ENCODE measurements around the gene CUBN. TPM values are rescaled to one million over a fixed set of nuclear protein-coding genes. Genes with fewer than 3 reads are reported as not detected.
"Not testable (repeated sequence)": the region's sequence is repeated elsewhere in the genome, so short reads cannot be mapped to it uniquely, and the experiment has no call there.

Gene CUBN
- total RNA-seq, 1 donor from 2014 or later, result 0.92 TPM

DNA sequence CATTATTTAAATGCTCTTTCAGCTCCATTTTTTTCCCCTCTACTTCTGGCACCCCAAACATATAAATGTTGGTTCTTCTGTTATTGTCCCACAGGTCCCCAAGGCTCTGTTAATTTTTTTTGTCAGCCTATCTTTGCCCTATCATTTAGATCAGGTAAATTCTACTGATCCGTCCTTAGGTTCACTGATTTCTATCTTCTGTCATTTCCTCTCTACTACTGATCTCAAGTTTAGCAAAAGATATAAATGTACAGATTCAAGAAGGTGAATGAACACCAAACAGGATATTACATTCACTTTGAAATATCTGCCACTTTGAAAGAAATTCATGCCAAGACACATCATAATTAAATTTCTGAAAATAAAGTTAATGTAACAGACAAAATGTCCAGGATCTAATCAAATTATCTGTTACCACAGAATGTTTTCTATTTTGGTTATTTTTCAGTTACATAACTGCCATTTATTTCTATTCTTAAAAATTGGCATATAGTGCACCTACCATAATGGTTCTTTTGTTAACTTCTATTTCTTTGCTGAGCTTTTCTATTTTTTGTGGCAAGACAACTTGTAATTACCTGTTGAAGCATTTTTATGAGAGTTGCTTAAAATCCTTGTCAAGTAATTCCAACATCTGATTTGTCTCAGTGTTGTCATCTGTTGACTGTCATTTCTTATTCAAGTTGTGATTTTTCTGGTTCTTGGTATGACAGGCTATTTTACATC, 12.1 kb upstream of the CUBN start:
- DNase-seq (ENCODE audit: low spot score), result no peak

- DNase-seq (ENCODE audit: low spot score), result no peak
Observed at GRCh38 chr10:17140386-17140761, 10.8 kb upstream of the CUBN start.

DNA sequence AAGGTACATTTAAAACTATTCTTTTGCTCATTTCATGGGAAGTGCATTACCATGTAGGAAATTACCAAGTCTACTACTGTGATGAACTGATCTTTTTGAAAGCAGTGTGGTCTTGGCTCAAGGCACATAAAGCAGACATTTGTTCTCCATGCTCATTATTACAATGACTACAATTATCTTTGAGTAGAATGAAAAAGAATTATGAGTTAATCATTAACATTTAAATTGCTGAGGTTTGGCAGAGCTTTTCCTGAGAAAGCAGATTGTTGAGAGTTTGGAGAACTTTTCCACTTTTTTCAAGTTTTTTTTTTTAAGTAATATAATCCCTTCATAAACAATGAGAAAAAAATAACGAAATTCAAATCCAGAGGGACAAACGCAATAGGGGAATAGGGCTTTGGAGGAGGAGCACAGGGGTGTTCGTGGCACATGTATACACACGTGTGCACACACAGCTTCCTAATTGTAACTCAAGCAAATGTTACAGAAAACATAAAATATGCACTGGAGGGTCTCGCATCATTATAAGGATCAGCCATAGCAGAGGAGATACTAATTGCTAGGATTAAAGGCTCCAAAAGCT, 8.9 kb upstream of the CUBN start:
- no peak for DNase-seq (ENCODE audit: low spot score)

- DNase-seq (ENCODE audit: low spot score), result no peak
Observed at GRCh38 chr10:17134737-17135260, 5.2 kb upstream of the CUBN start.

- no peak for DNase-seq (ENCODE audit: low spot score)
Observed at GRCh38 chr10:17134282-17134681, 4.7 kb upstream of the CUBN start.

DNA sequence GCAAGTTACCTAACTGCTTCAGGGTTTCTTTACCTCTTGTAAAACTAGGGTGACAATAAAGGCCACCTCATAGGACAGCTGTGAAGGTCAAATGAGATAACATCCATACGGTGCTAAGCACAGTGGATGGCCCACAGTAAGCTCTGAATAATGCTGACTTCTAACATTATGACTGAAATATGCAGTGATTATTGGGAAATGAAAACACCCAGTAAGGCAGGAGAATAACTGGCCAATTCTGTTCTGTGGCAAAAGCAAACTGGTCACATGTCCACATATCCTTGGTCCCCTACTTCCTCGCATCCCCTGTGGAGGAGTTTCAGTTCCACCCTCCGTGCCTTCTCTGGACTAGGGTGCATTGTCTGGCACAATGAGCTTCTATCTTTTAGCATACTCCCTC, 1.4 kb downstream of the CUBN start:
- DNase-seq (ENCODE audit: low spot score), result no peak

- no peak for DNase-seq (ENCODE audit: low spot score)
Observed at GRCh38 chr10:17126327-17126726, 3.3 kb downstream of the CUBN start.

- DNase-seq (ENCODE audit: low spot score), result no peak
Observed at GRCh38 chr10:17125206-17125893, 4.3 kb downstream of the CUBN start.

DNA sequence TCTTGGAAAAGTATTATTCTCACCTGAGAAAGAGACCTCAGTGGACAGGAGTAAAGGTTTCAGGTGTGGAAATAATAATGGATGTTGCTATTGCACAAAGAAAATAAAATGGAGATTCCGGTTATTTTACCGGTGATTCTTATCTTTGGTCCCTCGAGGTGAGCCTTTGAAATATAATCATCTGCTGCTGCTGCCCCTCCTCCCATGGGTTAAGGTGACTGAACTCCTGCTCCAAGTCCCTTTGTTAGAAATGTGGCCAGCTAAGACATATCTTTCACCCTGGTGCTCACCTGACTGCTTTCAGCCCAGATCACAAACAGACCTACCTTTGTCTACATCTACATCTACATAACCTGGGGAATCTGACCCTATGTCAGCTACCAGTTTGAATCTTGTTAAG, 5.7 kb downstream of the CUBN start:
- no peak for DNase-seq (ENCODE audit: low spot score)

GRCh38 chr10:17122726-17123661, 6.6 kb downstream of the CUBN start:
- no peak for DNase-seq (ENCODE audit: low spot score)

DNA sequence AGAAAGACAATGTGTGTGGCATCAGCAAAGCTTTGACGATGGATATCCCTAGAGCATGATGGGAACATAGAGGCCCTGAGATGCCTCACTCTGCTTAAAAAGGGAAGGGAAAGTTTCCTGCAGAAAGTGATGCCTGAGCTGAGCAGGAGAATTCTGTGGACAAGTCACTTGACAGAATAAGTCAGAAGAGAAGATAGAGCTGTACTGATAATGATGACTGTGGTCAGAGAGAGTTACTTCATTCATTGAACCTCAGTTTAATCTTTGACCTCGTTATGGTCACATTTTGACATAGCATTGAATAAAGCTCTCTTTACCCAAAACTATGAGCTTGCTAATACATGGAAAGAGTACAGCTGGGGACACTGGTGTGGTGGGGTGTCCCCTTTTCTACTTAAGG, 7.6 kb downstream of the CUBN start:
- no peak for DNase-seq (ENCODE audit: low spot score)

- DNase-seq (ENCODE audit: low spot score), result no peak
Observed at GRCh38 chr10:17120694-17121093, 8.9 kb downstream of the CUBN start.

- DNase-seq (ENCODE audit: low spot score), result no peak
Observed at GRCh38 chr10:17119845-17120244, 9.8 kb downstream of the CUBN start.

- no peak for DNase-seq (ENCODE audit: low spot score)
Observed at GRCh38 chr10:17116193-17116592, 13.4 kb downstream of the CUBN start.

DNA sequence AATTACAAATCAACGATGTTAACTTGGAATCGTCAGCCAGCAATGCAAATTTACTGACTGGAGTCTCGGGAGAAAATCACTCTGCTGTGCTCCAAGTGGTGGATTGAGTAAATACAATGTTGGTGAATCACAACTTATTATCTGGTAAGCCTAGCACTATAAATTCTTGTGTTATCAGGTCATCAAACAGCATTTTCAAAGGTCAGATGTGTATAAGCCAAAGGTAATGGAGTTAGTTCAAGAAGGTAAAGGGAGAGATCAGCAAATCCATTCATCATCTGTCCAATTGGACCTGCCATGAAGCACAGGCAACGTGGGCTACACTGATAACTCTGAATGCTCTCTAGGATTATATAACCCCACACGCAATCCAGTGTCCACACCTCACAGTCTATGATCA, 13.9 kb downstream of the CUBN start:
- no peak for DNase-seq (ENCODE audit: low spot score)

GRCh38 chr10:17114878-17115444, 14.7 kb downstream of the CUBN start:
- not testable (repeated sequence) for DNase-seq (ENCODE audit: low spot score)

- peak; percentile 24 for DNase-seq (ENCODE audit: low spot score)
Observed at GRCh38 chr10:17113889-17114540, 15.6 kb downstream of the CUBN start.

- DNase-seq (ENCODE audit: low spot score), result no peak
Observed at GRCh38 chr10:17113346-17113745, 16.3 kb downstream of the CUBN start.

DNA sequence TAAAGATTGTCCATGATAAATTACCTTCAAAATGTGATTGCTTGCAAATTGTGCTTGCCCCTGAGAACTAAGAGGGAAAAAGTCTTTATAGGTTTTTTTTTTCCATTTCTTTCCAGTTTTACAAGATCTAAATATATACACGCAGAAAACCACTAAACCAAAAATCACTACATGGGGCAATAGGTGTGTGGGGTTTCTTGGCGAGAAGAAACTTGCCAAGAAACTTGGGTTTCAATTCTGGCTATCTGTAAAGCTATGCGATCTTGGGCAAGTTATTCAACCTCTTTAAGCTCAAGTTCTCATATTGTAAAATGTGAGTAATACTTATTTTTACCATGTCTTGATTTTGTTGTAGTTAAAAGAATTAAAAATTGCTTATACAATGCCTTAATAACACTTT, 17.0 kb downstream of the CUBN start:
- DNase-seq (ENCODE audit: low spot score), result no peak

DNA sequence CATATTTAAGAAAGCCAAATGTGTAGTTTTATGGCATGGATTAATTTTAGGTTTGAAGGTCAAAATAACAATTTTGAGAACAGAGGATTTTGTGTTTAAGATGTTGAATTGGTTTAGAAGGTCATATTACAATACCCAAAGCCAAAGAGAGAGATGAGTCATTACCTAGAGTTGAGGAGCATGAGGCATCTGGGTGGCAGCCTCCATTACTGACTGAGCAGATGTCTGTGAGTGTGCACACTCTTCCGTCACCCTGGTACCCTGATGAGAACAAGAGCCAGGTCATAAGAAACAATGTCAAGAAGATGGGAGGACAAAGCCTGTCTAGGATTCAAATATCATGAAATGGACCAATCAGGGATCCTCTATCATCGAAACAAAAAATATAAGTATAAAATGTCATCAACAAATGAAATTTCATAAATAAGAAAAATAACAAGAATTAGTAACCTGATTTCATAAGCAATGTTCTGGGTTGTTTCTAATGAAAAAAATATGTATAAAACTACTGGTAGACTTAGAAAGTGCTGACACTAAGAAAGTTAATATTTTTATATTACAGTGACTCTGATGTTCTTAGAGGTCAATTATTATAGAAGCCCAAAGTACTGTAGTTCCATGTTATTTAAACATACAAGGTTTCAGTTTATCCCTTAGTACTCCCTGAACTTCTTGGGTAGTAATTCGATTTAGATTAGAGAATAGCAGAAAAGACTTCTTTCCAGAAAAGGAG, 20.0 kb downstream of the CUBN start:
- DNase-seq (ENCODE audit: low spot score), result no peak

Data from mucosa of gallbladder (tissue), 1 donor.